Peyer's patch (tissue), 4 donors: ENCODE data around the gene MGAT5.

ENCODE experiments used
- POLR2A ChIP-seq, 2 donors: fragments of 450-650 bp; IDR thresholded peaks; one replicate each; pipeline ENCODE4 v1.5.1; 2017; ENCODE audit warnings: antibody characterized with exemption in 2 of 2, mild to moderate bottlenecking in 2 of 2, moderate library complexity in 2 of 2
- TF ChIP-seq, protein P1 (sequence below), 6 experiments: fragments of 450-650 bp in 4 of 6; fragments of 200-600 bp in 2 of 6; sonication (generic) in 1 of 6; IDR thresholded peaks; one replicate each; pipeline ENCODE4 v1.5.1; 2017 to 2019; ENCODE audit warnings: antibody characterized with exemption in 6 of 6, mild to moderate bottlenecking in 3 of 6, moderate library complexity in 1 of 6

DNA sequence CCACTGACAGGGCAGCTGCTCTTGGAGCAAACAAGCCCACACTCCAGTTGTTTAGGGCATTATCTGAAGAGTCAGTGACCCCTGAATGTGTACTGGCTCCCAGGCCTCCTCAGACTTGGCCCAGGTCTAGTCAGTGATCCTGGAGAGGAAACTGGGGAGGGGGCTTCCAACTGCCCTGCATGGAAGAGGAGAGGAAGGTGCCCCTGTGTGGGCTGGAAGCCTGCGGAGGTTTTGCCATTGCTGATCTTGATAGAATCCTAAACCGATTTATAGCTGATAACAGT lies 197.4 kb downstream of the MGAT5 start:
- TF ChIP-seq, protein P1, sequence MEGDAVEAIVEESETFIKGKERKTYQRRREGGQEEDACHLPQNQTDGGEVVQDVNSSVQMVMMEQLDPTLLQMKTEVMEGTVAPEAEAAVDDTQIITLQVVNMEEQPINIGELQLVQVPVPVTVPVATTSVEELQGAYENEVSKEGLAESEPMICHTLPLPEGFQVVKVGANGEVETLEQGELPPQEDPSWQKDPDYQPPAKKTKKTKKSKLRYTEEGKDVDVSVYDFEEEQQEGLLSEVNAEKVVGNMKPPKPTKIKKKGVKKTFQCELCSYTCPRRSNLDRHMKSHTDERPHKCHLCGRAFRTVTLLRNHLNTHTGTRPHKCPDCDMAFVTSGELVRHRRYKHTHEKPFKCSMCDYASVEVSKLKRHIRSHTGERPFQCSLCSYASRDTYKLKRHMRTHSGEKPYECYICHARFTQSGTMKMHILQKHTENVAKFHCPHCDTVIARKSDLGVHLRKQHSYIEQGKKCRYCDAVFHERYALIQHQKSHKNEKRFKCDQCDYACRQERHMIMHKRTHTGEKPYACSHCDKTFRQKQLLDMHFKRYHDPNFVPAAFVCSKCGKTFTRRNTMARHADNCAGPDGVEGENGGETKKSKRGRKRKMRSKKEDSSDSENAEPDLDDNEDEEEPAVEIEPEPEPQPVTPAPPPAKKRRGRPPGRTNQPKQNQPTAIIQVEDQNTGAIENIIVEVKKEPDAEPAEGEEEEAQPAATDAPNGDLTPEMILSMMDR (IDR thresholded peaks at IDR 0.05): no peak
- TF ChIP-seq POLR2A (IDR thresholded peaks at IDR 0.05): no peak
